ENCODE data around the gene ARHGAP23. TPM values are rescaled to one million over a fixed set of nuclear protein-coding genes. Genes with fewer than 3 reads are reported as not detected.
"Not testable (repeated sequence)": the region's sequence is repeated elsewhere in the genome, so short reads cannot be mapped to it uniquely, and the experiment has no call there.

Gene ARHGAP23
- total RNA-seq, 1 donor from 2014 or later, result 33.7 TPM

DNA sequence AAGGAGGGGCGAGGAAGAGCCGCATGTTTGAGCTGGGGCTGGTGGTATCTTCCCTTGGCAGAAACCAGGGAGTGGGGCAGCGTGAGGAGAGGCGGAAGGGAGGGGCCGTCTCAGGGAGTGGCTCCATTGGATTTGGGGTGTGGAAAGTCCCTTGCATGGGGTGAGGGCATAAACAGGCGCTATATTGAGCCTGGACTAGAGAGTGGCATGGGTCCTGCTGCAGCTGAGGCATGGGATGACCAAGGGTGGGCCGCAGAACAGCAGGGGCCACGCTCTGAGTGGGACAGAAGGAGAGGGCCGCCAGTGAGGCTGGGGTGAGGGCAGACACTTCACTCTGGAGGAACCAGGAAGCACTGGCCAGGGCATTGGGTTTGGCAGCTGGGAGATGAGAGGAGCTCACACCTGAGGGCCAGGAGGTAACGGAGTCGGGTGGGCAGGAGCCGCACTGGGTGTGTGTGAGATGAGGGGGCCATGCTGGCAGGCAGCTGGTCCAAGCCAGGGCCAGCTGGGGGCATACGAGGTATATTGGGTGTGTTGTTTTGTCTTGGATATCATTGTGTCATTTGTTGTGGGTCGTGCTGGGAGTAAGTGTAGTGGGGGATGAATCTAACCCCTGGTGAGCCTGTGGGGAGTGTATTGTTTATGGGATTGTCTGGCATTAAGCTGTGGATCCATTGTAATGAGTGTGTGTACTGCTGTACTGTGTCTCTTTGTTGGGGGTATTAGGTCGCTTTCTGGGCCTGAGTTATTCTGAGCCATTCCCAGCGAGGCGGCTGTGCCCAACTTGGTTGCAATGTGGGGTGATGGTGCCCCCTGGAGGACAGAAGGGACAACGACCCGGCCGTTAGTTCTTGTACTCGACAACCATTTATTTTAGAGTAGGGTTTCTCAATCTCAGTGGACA is 56.2 kb downstream of the ARHGAP23 start:
- DNase-seq (ENCODE audit: low read depth in 2 of 2), result peak; percentile 76 to 81

- DNase-seq (ENCODE audit: low read depth in 2 of 2), result no peak
These were observed 56.8 kb downstream of the ARHGAP23 start for GRCh38 chr17:38485146-38485468.

GRCh38 chr17:38485681-38486298 is 57.5 kb downstream of the ARHGAP23 start:
- DNase-seq (ENCODE audit: low read depth in 2 of 2), result not testable (repeated sequence)

DNA sequence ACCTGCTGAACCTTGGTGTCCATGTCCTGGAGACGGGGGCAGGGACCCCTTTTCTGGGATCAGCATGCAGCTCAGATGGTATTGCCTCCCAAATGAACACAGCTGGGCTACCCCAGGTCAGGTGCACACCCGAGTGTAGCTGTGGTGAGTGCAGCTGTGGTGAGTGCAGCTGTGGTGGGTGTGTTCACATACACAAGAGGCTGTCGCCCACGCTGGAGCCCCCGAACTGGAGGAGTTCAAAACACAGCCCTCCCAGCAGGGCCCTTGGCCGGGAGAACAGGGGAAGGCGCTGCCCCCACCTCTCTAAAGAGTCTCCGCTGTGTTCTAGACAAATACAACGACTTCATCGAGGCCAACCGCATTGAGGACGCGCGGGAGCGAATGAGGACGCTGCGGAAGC is 61.5 kb downstream of the ARHGAP23 start:
- DNase-seq (ENCODE audit: low read depth in 2 of 2), result not testable (repeated sequence)

- not testable (repeated sequence) for DNase-seq (ENCODE audit: low read depth in 2 of 2)
These were observed 63.2 kb downstream of the ARHGAP23 start for GRCh38 chr17:38491346-38492066.

- peak; percentile 90 to 91 for DNase-seq (ENCODE audit: low read depth in 2 of 2)
These were observed 64.1 kb downstream of the ARHGAP23 start for GRCh38 chr17:38492067-38493040.

- DNase-seq (ENCODE audit: low read depth in 2 of 2), result not testable (repeated sequence)
These were observed 65.9 kb downstream of the ARHGAP23 start for GRCh38 chr17:38494152-38494551.

- not testable (repeated sequence) for DNase-seq (ENCODE audit: low read depth in 2 of 2)
These were observed 69.4 kb downstream of the ARHGAP23 start for GRCh38 chr17:38497656-38498055.

DNA sequence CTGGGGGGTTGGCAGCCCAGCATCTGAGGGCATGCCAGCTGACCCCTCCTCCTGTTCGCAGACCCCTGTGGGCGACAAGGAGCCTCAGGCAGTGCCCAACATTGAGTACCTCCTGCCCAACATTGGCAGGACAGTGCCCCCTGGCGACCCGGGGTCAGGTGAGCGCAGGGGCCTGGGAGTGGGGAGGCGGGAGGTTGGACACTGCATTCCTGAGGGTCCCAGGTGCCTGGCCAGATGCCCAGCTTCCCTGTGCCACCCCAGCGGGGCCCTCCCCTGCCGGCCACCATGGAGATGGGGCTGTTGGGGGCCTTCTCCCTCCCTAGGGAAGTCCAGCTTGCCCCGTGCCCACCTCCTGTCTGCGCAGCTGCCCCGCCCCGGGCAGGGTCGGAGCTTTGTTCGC is 70.1 kb downstream of the ARHGAP23 start:
- DNase-seq (ENCODE audit: low read depth in 2 of 2), result no peak

GRCh38 chr17:38499230-38499629 is 71.0 kb downstream of the ARHGAP23 start:
- DNase-seq (ENCODE audit: low read depth in 2 of 2), result not testable (repeated sequence)

DNA sequence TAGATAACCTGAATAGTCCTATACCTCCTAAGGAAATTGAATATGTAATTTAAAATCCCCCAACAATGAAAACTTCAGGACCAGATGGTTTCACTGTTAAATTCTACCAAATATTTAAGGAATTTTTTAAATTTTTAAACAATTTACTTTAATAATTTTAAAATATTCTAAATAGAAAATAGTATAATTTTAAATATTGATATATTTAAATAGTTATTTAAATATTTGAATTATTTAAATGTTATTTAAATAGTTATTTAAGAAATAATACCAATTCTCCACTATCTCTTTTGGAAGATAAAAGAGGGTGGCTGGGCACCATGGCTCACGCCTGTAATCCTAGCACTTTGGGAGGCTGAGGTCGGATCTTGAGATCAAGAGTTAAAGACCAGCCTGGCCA is 73.5 kb downstream of the ARHGAP23 start:
- not testable (repeated sequence) for DNase-seq (ENCODE audit: low read depth in 2 of 2)

DNA sequence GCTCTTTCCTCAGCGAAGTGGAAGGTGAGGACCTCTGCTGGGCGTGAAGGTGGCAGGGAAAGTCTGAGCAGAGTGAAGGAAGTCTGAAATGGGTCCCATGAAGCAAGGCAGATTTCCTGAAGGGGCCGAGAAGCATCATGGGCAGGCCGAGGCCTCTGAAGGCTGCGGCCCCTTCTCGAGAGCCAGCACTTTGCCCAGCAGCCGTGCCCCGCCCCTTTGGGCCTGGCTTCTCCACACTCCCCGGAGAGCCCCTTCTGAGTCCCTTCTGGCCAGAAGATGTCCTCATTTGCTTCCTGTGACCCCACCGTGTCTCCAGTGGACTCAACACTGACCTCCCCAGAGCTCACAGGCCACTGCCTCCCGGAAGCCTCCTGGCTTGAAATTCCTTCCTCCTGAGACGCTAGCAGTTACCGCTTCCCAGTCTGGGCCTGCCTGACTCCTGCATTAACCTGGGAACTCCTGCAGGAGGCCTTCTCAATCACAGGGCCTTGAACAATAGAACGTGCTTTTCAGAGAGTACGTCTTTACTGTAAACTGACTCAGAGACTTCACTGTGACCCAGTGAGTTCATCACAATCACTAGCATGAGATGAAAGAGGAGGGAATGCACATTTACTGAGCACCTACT is 75.1 kb downstream of the ARHGAP23 start:
- not testable (repeated sequence) for DNase-seq (ENCODE audit: low read depth in 2 of 2)

DNA sequence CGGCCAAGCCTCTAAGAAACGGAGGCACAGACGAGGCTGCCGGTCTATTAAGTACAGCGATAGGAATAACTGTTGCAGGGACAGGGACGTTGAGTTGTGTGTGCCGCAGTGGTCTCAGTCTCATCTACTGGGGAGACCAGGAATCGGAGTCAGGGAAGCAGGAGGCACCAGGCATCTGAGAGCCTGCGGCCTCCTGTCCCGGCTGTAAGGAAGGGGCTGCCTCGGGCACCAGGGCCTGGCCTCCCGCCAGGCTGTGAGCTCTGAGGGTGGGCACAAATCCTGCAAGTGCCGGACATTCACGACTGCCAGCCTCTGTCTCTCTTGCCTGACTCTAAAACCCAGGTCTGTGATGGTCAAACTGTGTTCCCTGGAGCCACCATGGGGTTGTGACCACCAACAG is 76.0 kb downstream of the ARHGAP23 start:
- DNase-seq (ENCODE audit: low read depth in 2 of 2), result no peak

DNA sequence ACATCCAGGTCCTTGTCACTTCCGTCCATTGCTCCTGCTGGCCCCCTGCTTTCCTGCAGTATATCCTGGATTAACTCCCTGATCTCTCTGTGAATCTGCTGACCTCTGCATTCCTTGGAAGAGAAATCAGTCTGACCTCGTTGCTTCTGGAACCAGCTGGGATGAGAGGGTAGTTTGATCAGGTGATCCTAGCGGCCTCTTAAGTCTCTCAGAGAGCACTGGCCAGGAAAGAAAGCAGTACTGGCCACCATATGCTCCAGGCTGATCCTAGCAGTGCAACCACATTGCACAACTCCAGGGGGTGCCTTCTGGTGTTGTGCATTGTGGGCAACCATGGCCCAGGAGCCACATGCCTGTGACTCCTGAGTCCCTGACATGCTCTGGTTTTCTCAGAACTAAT is 79.2 kb downstream of the ARHGAP23 start:
- no peak for DNase-seq (ENCODE audit: low read depth in 2 of 2)

DNA sequence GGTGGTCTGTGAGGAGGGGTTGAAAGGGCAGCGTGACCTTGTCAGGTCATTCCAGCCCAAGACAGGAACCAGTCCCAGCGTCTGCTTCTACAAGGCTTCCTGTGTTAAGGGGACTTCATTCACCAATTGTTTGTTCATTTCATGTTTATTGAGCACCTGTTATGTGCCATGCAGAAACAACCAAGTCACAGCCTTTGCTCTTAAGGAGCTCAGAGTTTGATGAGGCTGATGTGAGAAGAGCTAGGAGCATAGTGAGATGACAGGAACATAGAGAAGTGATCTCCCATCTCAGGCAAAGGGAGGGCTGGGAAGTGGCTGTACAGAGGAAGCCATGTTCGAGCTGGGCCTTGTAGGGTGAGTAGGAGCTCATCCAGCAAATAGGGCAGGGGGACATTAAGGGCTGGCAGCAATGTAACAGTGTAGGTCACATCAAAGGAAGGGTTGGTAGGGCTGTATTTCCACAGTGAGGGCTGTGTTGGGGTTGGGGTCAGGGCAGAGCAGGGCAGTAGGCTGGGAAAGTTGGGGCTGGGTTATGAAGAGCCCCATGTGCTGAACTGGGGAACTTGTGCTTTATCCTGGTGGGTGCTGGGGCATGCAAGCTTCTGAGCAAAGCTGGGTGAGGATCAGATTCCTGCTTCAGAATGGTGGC is 79.8 kb downstream of the ARHGAP23 start:
- no peak for DNase-seq (ENCODE audit: low read depth in 2 of 2)

GRCh38 chr17:38508570-38508950 is 80.3 kb downstream of the ARHGAP23 start:
- no peak for DNase-seq (ENCODE audit: low read depth in 2 of 2)

DNA sequence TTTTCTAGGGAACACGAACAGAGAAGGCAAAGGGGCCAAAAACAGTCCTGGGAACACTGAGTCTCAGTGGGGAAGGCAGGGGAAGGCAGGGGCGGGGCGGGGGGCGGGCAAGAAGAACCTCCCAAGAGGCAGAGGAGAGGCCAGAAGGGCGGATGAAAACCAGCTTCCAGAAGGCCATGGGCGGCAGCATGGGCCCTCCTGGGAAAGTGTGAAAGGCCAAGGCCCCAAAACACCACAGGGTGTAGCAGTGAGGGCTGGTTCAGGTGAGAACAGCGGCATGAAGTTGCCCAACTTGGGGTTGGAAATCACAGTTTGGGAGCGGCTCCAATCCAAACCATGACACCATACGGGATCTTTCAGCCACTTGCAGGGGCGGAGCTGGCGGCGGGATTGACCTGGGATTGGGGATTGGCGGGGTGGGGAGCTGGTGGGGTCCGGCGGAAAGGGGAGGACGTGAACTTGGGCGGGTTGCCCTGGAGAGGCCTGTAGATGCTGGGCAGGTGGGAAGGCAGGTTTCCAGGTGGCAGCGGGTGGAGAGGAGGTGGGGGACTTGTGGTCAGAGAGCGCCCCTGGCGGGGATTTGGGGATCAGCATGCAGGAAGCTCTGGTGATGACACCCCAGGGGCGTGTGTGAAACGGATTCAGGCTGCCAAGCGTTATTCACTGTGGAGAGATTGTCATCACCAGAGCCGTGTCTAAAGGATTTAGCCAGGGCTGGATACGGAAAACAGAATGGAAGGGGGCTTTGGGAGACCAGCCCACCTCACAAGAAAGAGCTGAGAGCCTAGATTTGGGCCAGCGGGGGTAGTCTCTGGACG is 80.9 kb downstream of the ARHGAP23 start:
- peak; percentile 61 to 85 for DNase-seq (ENCODE audit: low read depth in 2 of 2)

GRCh38 chr17:38509772-38510420 is 81.6 kb downstream of the ARHGAP23 start:
- no peak for DNase-seq (ENCODE audit: low read depth in 2 of 2)
